ENCODE data around the gene NEUROD1.
A peak's percentile ranks its signal among the peaks of the same experiment; 100 is the strongest.

NEUROD1 gene

DNA sequence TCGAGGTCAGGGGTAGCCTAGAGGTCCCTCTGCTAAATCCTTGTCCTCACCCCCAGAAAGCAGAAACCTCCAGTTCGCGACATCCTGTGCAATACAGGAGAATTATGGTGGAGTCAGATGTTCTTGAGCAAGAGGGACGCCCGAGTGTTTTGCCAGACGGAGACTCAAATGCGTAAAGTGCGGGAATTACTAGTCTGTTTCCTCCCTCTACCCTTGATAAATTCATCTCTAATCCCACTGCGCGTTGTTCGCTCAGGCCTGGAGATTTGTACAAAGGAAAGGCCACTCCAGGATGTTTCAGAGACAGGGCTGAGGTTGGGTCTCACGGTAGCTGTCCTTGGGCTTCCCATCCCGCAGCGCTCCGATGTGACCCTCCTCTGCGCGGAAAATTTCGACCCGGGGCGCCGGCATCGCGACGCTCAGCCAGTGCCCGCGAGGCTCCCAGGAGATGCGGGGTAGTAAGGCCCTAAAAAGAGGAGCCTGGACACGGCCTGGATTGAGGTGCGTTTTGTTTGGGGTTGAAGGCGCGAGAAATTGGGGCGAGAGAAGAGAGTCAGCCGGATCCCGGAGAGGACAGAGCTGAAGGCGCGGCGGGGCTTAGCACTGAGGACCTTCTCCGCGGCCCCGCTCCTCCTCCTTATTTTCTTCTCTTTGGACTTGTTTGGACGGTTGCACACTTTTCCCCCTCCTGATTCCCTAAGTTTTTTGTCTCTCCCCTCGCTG lies 2.6 kb upstream of the NEUROD1 start:
- peak overlapping the region; percentile 49 for H3K4me3 ChIP-seq
- H3K36me3 ChIP-seq (ENCODE audit: insufficient read depth, low read length) = no peaks in the 10 kb centered on the region
- no peaks in the 10 kb centered on the region for H3K9me3 ChIP-seq (ENCODE audit: low read depth, low read length)
- DNase-seq (ENCODE audit: low read depth, low spot score) = no peak
- TF ChIP-seq FOXP2 (optimal IDR thresholded peaks at IDR 0.05; ENCODE audit: control extremely low read depth, extremely low read length, insufficient read depth) (no peak), POLR2AphosphoS5 (IDR thresholded peaks at IDR 0.05; ENCODE audit: borderline replicate concordance, low read depth, low read length) (no peak), EZH2 (IDR thresholded peaks at IDR 0.05) (peak; percentile 14)
- no peak overlapping the region for H3K27ac ChIP-seq
- H3K9ac ChIP-seq (ENCODE audit: insufficient read length) = no peak overlapping the region

DNA sequence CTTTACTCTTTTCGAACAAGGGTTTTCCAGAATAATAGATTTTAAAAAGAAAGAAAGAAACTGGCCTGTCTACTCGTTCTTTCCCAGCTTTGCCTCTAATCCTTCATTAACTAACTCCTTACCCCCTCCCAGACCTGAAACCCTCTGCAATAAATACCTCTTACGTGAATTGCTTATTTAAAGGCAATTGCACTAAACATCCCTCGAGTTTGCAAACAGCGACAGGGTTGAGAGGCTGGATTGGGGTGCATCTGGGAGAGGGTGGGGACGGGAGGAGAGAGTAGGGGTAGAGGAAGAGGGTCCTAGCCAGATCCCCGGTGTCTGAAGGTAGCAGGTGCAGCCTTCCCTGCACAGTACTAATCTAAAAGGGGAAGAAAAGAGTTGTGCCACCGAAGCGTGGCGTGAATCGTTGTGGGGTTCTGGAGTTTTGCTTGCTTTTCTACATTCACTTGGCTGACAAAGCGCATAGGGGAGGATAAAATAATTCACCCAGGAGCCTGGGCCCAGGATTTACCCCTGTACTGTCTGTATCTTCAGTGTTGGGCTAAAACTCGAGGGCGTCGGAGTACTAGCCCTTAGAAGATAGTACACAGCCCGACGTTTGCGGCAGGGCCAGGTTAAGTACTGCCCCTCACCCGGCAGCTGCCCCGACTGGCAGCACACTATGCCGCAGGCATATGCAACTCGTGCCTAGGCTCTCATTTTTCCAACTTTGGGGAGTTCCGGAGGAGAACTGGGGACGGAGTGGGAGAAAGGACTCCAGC lies 1.9 kb upstream of the NEUROD1 start:
- no peaks in the 10 kb centered on the region for H3K9me3 ChIP-seq (ENCODE audit: low read depth, low read length)
- no peaks in the 10 kb centered on the region for H3K36me3 ChIP-seq (ENCODE audit: insufficient read depth, low read length)
- no peak for DNase-seq (ENCODE audit: low read depth, low spot score)
- H3K4me3 ChIP-seq = no peak overlapping the region
- TF ChIP-seq POLR2AphosphoS5 (IDR thresholded peaks at IDR 0.05; ENCODE audit: borderline replicate concordance, low read depth, low read length) (no peak), FOXP2 (optimal IDR thresholded peaks at IDR 0.05; ENCODE audit: control extremely low read depth, extremely low read length, insufficient read depth) (no peak), EZH2 (IDR thresholded peaks at IDR 0.05) (no peak)
- no peak overlapping the region for H3K27ac ChIP-seq
- no peak overlapping the region for H3K9ac ChIP-seq (ENCODE audit: insufficient read length)

DNA sequence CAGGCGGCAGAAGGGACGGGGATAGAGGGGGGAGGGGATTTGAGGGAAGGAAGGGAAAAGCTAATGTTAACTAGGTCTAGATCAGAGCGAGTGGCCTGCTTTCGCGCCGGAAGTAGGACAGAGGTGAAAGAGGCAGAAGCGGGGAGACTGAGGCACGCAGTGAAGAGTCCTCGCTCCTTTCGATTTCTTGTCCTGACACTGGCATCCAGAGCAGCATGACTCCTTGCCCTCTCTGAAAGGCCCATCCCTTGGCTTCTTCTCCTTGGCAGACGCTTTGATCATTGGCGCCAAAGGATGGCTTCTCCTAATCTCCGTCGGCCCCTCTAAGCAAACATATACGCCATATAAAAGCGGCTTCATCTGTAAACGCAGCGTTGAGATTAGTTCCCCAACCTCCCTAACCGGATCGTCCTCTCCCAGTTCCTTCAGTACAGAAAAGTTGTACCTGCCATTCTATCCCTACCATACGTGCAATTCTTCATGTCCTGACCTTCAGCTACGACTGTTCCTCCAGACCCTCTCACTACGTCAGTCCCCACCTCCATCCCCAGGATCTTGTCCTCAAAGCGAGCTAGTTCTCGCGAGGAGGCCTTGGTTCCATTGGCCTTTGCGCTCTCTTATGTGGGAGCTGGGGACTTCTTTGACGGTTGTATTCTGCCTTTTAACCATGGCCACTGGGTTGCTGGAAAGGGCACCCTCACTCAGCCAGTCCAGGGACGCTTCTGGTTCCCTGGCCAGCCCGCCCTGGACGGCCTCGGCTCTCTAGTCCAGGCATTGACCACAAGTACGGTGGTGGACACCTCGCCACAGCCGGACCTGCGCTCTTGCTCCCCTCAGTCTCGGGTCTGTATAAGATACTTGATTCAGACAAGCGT lies 857 bp upstream of the NEUROD1 start:
- Histone ChIP-seq H3K36me3 (ENCODE audit: insufficient read depth, low read length) (no peaks in the 10 kb centered on the region), H3K9me3 (ENCODE audit: low read depth, low read length) (no peaks in the 10 kb centered on the region), H3K4me3 (peak overlapping the region; percentile 66), H3K27ac (no peak overlapping the region), H3K9ac (ENCODE audit: insufficient read length) (no peak overlapping the region)
- no peak for TF ChIP-seq FOXP2 (optimal IDR thresholded peaks at IDR 0.05; ENCODE audit: control extremely low read depth, extremely low read length, insufficient read depth)
- TF ChIP-seq EZH2 (IDR thresholded peaks at IDR 0.05) = no peak
- no peak for TF ChIP-seq POLR2AphosphoS5 (IDR thresholded peaks at IDR 0.05; ENCODE audit: borderline replicate concordance, low read depth, low read length)
- no peak for DNase-seq (ENCODE audit: low read depth, low spot score)

DNA sequence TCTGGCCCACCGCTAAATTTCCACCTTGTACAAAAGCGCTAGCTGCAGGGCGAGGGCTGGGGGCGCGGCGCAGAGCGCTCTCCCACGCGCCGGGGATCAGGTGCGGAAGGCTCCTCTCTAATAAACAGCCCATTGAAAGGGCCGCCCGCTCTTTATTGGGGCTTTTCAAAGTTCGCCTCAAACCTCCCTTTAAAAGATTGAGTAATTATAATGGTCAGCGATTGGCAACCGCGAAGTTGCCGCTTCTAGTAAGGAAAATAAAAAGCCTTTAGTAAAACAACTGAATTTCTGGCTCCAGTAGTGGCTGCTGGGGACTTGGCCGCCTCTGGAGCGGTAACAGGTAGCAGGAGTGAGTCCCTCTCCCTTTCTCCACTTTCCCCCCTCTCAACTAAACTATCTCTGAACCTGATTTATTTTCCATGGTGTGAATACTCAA lies 755 bp downstream of the NEUROD1 start:
- TF ChIP-seq FOXP2 (optimal IDR thresholded peaks at IDR 0.05; ENCODE audit: control extremely low read depth, extremely low read length, insufficient read depth) (no peak), EZH2 (IDR thresholded peaks at IDR 0.05) (no peak), POLR2AphosphoS5 (IDR thresholded peaks at IDR 0.05; ENCODE audit: borderline replicate concordance, low read depth, low read length) (no peak)
- no peaks in the 10 kb centered on the region for H3K36me3 ChIP-seq (ENCODE audit: insufficient read depth, low read length)
- no peak for DNase-seq (ENCODE audit: low read depth, low spot score)
- H3K9me3 ChIP-seq (ENCODE audit: low read depth, low read length) = no peaks in the 10 kb centered on the region
- H3K27ac ChIP-seq = no peak overlapping the region
- H3K9ac ChIP-seq (ENCODE audit: insufficient read length) = no peak overlapping the region
- peak overlapping the region; percentile 14; the same call in 1 of the 2 replicates for H3K4me3 ChIP-seq

DNA sequence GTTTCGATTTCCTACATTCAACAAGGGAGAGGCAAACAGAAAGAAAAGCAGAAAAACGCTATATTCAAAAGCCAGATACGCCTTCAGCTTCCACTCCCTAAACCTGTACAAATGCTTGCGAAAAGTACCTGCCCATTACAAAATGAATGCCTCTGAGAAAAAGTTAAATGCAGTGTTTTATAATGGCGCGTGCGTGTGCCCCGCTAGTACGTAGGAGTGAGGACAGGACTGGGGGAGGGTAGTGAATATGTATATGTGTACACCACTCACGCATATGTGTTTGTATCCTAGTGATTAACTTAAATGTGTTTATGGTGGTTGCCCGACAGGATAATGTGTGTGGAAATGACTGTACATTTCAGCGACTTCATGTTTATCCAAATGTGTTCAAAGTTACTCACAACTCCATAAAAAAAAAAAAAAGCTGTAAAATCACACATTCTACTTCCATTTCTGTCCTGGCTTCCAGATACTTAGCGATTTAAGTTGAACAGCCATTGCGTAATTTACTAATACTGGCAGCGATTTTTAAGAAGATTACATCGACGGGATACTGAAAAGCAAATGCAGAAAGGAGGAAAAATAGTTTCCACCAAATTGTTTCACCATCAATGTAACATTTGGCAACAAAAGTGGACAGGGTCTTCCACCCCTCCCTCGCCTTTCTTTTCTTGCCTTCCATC lies 1.3 kb downstream of the NEUROD1 start:
- no peak overlapping the region for H3K27ac ChIP-seq
- H3K9ac ChIP-seq (ENCODE audit: insufficient read length) = no peak overlapping the region
- TF ChIP-seq POLR2AphosphoS5 (IDR thresholded peaks at IDR 0.05; ENCODE audit: borderline replicate concordance, low read depth, low read length) (no peak), EZH2 (IDR thresholded peaks at IDR 0.05) (no peak), FOXP2 (optimal IDR thresholded peaks at IDR 0.05; ENCODE audit: control extremely low read depth, extremely low read length, insufficient read depth) (no peak)
- H3K9me3 ChIP-seq (ENCODE audit: low read depth, low read length) = no peaks in the 10 kb centered on the region
- DNase-seq (ENCODE audit: low read depth, low spot score) = no peak
- no peaks in the 10 kb centered on the region for H3K36me3 ChIP-seq (ENCODE audit: insufficient read depth, low read length)
- H3K4me3 ChIP-seq = peak overlapping the region; percentile 14; the same call in 1 of the 2 replicates

DNA sequence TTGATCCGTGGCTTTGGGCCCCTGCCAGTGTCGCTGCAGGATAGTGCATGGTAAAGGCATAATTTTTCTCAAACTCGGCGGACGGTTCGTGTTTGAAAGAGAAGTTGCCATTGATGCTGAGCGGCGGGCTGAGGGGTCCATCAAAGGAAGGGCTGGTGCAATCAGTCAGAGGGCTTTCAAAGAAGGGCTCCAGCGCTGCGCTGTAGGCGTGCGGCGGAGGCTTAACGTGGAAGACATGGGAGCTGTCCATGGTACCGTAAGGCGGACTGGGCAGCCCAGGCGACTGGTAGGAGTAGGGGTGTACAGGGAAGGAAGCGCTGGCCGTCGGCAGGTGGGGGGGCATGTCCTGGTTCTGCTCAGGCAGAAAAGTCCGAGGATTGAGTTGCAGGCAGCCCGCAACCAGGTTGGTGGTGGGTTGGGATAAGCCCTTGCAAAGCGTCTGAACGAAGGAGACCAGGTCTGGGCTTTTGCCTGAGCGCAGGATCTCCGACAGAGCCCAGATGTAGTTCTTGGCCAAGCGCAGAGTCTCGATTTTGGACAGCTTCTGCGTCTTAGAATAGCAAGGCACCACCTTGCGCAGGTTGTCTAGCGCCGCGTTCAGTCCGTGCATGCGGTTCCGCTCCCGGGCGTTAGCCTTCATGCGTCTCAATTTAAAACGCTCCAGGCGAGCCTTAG lies 2.3 kb downstream of the NEUROD1 start:
- no peak overlapping the region for H3K4me3 ChIP-seq
- TF ChIP-seq FOXP2 (optimal IDR thresholded peaks at IDR 0.05; ENCODE audit: control extremely low read depth, extremely low read length, insufficient read depth) (no peak), EZH2 (IDR thresholded peaks at IDR 0.05) (no peak), POLR2AphosphoS5 (IDR thresholded peaks at IDR 0.05; ENCODE audit: borderline replicate concordance, low read depth, low read length) (no peak)
- no peaks in the 10 kb centered on the region for H3K9me3 ChIP-seq (ENCODE audit: low read depth, low read length)
- H3K36me3 ChIP-seq (ENCODE audit: insufficient read depth, low read length) = no peaks in the 10 kb centered on the region
- no peak overlapping the region for H3K27ac ChIP-seq
- no peak overlapping the region for H3K9ac ChIP-seq (ENCODE audit: insufficient read length)
- DNase-seq (ENCODE audit: low read depth, low spot score) = peak; percentile 32

DNA sequence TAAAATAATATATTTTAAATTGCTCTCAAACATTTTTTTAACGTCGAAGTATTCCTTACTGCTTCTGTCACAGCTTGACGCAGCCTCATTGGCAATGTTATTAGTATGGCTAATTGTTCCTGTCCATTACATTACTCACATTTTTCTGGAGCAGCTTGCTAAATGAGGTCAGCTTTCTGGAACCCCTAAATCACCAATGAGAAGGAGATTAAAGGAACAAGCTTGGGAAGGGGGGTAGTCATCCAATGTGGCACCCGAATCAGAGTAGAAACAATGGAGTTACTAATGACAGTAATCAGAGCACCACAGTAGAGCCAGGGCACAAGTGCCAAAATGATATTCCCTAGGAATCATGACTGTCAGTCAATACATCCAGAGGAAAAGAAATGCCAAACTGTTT lies 5.1 kb downstream of the NEUROD1 start:
- DNase-seq (ENCODE audit: low read depth, low spot score) = no peak
- H3K27ac ChIP-seq = no peak overlapping the region
- no peak overlapping the region for H3K4me3 ChIP-seq
- H3K9ac ChIP-seq (ENCODE audit: insufficient read length) = no peak overlapping the region
- H3K36me3 ChIP-seq (ENCODE audit: insufficient read depth, low read length) = no peaks in the 10 kb centered on the region
- no peaks in the 10 kb centered on the region for H3K9me3 ChIP-seq (ENCODE audit: low read depth, low read length)
- TF ChIP-seq EZH2 (IDR thresholded peaks at IDR 0.05) (no peak), FOXP2 (optimal IDR thresholded peaks at IDR 0.05; ENCODE audit: control extremely low read depth, extremely low read length, insufficient read depth) (no peak), POLR2AphosphoS5 (IDR thresholded peaks at IDR 0.05; ENCODE audit: borderline replicate concordance, low read depth, low read length) (no peak)
